ENCODE results near the gene LIPT2. TPM values are rescaled to one million over a fixed set of nuclear protein-coding genes. Genes with fewer than 3 reads are reported as not detected.

The LIPT2 gene
- polyA plus RNA-seq, 3 donors, result 2.2 to 5.1 (median 4.4) TPM

GRCh38 chr11:74471668-74472429 is 21.7 kb downstream of the LIPT2 start:
- 100% methylated on average over 1 of the region's 5 CpGs for WGBS (ENCODE audit: insufficient coverage)
- Mint-ChIP-seq H3K9me3 (peaks cover 0 to 5% (median 3%) of the 10 kb centered on the region in 7 donors), H3K36me3 (no peaks in the 10 kb centered on the region), H3K27me3 (ENCODE audit: low read depth in 3 of 3) (peaks cover 0 to 6% (median 0%) of the 10 kb centered on the region in 3 donors), H3K27ac (peak overlapping the region; percentile 12 to 84 (median 72)), H3K4me3 (peak overlapping the region in 1 of 2 donors; percentile 49), H3K4me1 (peaks cover 62% of the 10 kb centered on the region)
- peak in 2 of 3 donors; percentile 61 to 68 for DNase-seq
- Histone ChIP-seq H3K9ac (ENCODE audit: insufficient read depth, low read length, poor library complexity, severe bottlenecking) (no peak overlapping the region), H3K27ac (ENCODE audit: low read depth in 1 of 2, low read length in 2 of 2) (peak overlapping the region in 1 of 2 donors; percentile 17), H3K4me1 (ENCODE audit: control insufficient read depth in 1 of 2, insufficient read depth in 2 of 2, low read length in 2 of 2) (peaks cover 57 to 69% of the 10 kb centered on the region in 2 donors), H3K79me2 (ENCODE audit: insufficient read depth, low read length) (peaks cover 2% of the 10 kb centered on the region), H2AFZ (ENCODE audit: insufficient read depth, low read depth, low read length, poor library complexity, severe bottlenecking) (no peak overlapping the region), H3K9me3 (replicated peaks in 1 of 2; ENCODE audit: control insufficient read depth in 1 of 2, insufficient read depth in 1 of 2, low read length in 2 of 2) (no peaks in the 10 kb centered on the region), H3K4me2 (replicated peaks; ENCODE audit: extremely low read depth, low read length, poor library complexity, severe bottlenecking) (peak overlapping the region; percentile 3), H3K36me3 (replicated peaks in 1 of 2; ENCODE audit: control insufficient read depth in 1 of 2, insufficient read depth in 2 of 2, low read length in 2 of 2) (no peaks in the 10 kb centered on the region), H3K27me3 (ENCODE audit: control insufficient read depth in 2 of 2, insufficient read depth in 2 of 2, low read length in 2 of 2) (no peaks in the 10 kb centered on the region), H3K4me3 (replicated peaks in 1 of 3; ENCODE audit: low read depth in 2 of 3, low read length in 3 of 3) (no peak overlapping the region), H4K20me1 (ENCODE audit: insufficient read depth, low read length) (no peaks in the 10 kb centered on the region)
- intact Hi-C loops (cut with micrococcal nuclease), result no loop called here
- TF ChIP-seq CTCF (IDR thresholded peaks at IDR 0.05), result no peak

DNA sequence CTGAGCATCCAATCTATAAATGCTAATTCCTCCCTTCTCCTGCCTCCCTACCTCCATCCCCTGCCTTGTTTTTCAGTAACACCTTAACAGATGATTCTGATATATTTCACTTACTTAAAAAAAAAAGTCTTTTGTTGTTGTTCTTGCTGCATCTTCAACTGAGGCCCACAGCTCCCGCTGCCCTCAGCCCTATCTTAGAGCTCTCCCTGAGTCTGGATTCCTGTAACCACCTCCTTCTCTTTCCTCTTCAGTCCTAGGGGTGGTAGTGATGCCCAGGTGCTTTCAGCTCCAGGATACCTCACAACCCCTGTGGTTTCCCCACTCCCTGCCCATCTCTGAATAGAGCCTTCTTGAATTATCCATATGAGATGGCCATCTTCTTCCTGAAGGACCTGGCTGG is 22.5 kb downstream of the LIPT2 start:
- H3K4me2 ChIP-seq (replicated peaks; ENCODE audit: extremely low read depth, low read length, poor library complexity, severe bottlenecking), result no peak overlapping the region
- H3K36me3 Mint-ChIP-seq, result no peaks in the 10 kb centered on the region
- H3K27me3 ChIP-seq (ENCODE audit: control insufficient read depth in 2 of 2, insufficient read depth in 2 of 2, low read length in 2 of 2), result no peaks in the 10 kb centered on the region
- WGBS (ENCODE audit: insufficient coverage), result no CpG with 5 or more reads among the region's 1 CpG
- no peak overlapping the region for H2AFZ ChIP-seq (ENCODE audit: insufficient read depth, low read depth, low read length, poor library complexity, severe bottlenecking)
- no peaks in the 10 kb centered on the region for H3K9me3 ChIP-seq (replicated peaks in 1 of 2; ENCODE audit: control insufficient read depth in 1 of 2, insufficient read depth in 1 of 2, low read length in 2 of 2)
- no peak overlapping the region for H3K9ac ChIP-seq (ENCODE audit: insufficient read depth, low read length, poor library complexity, severe bottlenecking)
- TF ChIP-seq CTCF (IDR thresholded peaks at IDR 0.05), result no peak
- no peak overlapping the region for H3K4me3 Mint-ChIP-seq
- H3K27ac Mint-ChIP-seq, result peak overlapping the region in 3 of 7 donors; percentile 41 to 73 (median 58)
- peaks cover 10% of the 10 kb centered on the region for H3K79me2 ChIP-seq (ENCODE audit: insufficient read depth, low read length)
- H3K27me3 Mint-ChIP-seq (ENCODE audit: low read depth in 3 of 3), result peaks cover 0 to 3% (median 2%) of the 10 kb centered on the region in 3 donors
- H3K9me3 Mint-ChIP-seq, result peaks cover 0 to 5% (median 3%) of the 10 kb centered on the region in 7 donors
- H3K4me1 ChIP-seq (ENCODE audit: control insufficient read depth in 1 of 2, insufficient read depth in 2 of 2, low read length in 2 of 2), result peaks cover 61 to 73% of the 10 kb centered on the region in 2 donors
- H3K27ac ChIP-seq (ENCODE audit: low read depth in 1 of 2, low read length in 2 of 2), result no peak overlapping the region
- intact Hi-C loops (cut with micrococcal nuclease), result no loop called here
- DNase-seq, result no peak
- peaks cover 66% of the 10 kb centered on the region for H3K4me1 Mint-ChIP-seq
- no peaks in the 10 kb centered on the region for H3K36me3 ChIP-seq (replicated peaks in 1 of 2; ENCODE audit: control insufficient read depth in 1 of 2, insufficient read depth in 2 of 2, low read length in 2 of 2)
- no peaks in the 10 kb centered on the region for H4K20me1 ChIP-seq (ENCODE audit: insufficient read depth, low read length)
- H3K4me3 ChIP-seq (replicated peaks in 1 of 3; ENCODE audit: low read depth in 2 of 3, low read length in 3 of 3), result no peak overlapping the region

All from CD14-positive monocyte (primary cell).